Fibroblast of lung (primary cell): ENCODE data around the gene GAPVD1. TPM values are rescaled to one million over a fixed set of nuclear protein-coding genes. Genes with fewer than 3 reads are reported as not detected.

ENCODE experiments used
- DNase-seq, 2 donors: peaks; one replicate each; pipeline versions ENCODE4 v3.0.0 to v3.0.0-alpha.2; 2010; ENCODE audit warnings: low read depth in 2 of 2
- H2AFZ ChIP-seq: 2 replicates; pipeline ENCODE4 v1.5.1; 2012; ENCODE audit warnings: low read length, control low read depth, inconsistent platforms
- H3K27ac ChIP-seq: 2 replicates; pipeline ENCODE4 v1.5.1; 2011; ENCODE audit warnings: low read length, control low read depth; ENCODE audit not compliant: insufficient read depth
- H3K27me3 ChIP-seq: 2 replicates; pipeline ENCODE4 v1.5.1; 2011; ENCODE audit warnings: mild to moderate bottlenecking, low read length; ENCODE audit not compliant: control insufficient read depth, insufficient read depth
- H3K36me3 ChIP-seq: 2 replicates; pipeline ENCODE4 v1.5.1; 2011; ENCODE audit warnings: low read length; ENCODE audit not compliant: control insufficient read depth, insufficient read depth
- H3K4me1 ChIP-seq: 2 replicates; pipeline ENCODE4 v1.5.1; 2011; ENCODE audit warnings: low read length; ENCODE audit not compliant: control insufficient read depth, insufficient read depth; ENCODE audit errors: extremely low read depth
- H3K4me2 ChIP-seq: 2 replicates; pipeline ENCODE4 v1.5.1; 2011; ENCODE audit warnings: low read length, control low read depth; ENCODE audit not compliant: insufficient read depth; ENCODE audit errors: extremely low read depth
- H3K4me3 ChIP-seq, 4 experiments: fragments of 200-600 bp in 1 of 4; sonication (generic) in 1 of 4; replicated peaks in 1 of 4; 2 replicates each; pipeline ENCODE4 v1.5.1; 2011 to 2016; ENCODE audit warnings: low read length in 4 of 4, low read depth in 3 of 4, mild to moderate bottlenecking in 3 of 4, control low read depth in 2 of 4, inconsistent platforms in 1 of 4, mixed read lengths in 1 of 4; ENCODE audit not compliant: insufficient read depth in 1 of 4; ENCODE audit errors: control extremely low read depth in 1 of 4
- H3K79me2 ChIP-seq: 2 replicates; pipeline ENCODE4 v1.5.1; 2012; ENCODE audit warnings: mild to moderate bottlenecking, low read length, inconsistent platforms; ENCODE audit not compliant: control insufficient read depth, insufficient read depth
- H3K9ac ChIP-seq: 2 replicates; pipeline ENCODE4 v1.5.1; 2011; ENCODE audit warnings: mild to moderate bottlenecking, low read length, control low read depth; ENCODE audit not compliant: insufficient read depth
- H3K9me3 ChIP-seq: 2 replicates; pipeline ENCODE4 v1.5.1; 2012; ENCODE audit warnings: low read depth, low read length; ENCODE audit not compliant: control insufficient read depth, insufficient read depth
- H4K20me1 ChIP-seq: 2 replicates; pipeline ENCODE4 v1.5.1; 2011; ENCODE audit warnings: low read length; ENCODE audit not compliant: control insufficient read depth, insufficient read depth; ENCODE audit errors: extremely low read depth
- CTCF ChIP-seq, 2 donors: IDR thresholded peaks in 1 of 2; conservative IDR thresholded peaks in 1 of 2; 1 replicate in 1 of 2; 2 replicates in 1 of 2; pipeline ENCODE4 v1.5.1; 2011 to 2012; ENCODE audit warnings: low read length in 2 of 2, control low read depth in 1 of 2, inconsistent platforms in 1 of 2, low read depth in 1 of 2, mild to moderate bottlenecking in 1 of 2
- EZH2 ChIP-seq: IDR thresholded peaks from 2 replicates; pipeline ENCODE4 v1.5.1; 2012; ENCODE audit warnings: low read length, control low read depth, mild to moderate bottlenecking; ENCODE audit errors: missing control alignments
- polyA plus RNA-seq, 2 donors: library from polyadenylated mRNA; depleted of rRNA in 1 of 2; stranded (reverse) in 1 of 2; unstranded in 1 of 2; fragments of >200 nt; gene quantifications; 2 replicates each; pipeline ENCODE4 v1.2.1, GENCODE V29; 2011 to 2012; ENCODE audit warnings: missing spikeins in 1 of 2
- total RNA-seq: library from RNA; depleted of rRNA; stranded (reverse); fragments of >200 nt; gene quantifications from 2 replicates; pipeline ENCODE4 v1.2.1, GENCODE V29; 2014

Gene GAPVD1
- total and polyA plus RNA-seq, 2 donors (not counting 1 experiment from before 2014, with no cell fraction given), result 23.0 to 72.3 TPM

- peak within 1 kb of the TSS; percentile 15 for H2AFZ ChIP-seq
- H3K36me3 ChIP-seq, result peaks cover 22% of the 10 kb centered on the region
- peaks cover 14% of the 10 kb centered on the region for H4K20me1 ChIP-seq
- H3K9ac ChIP-seq, result peak within 1 kb of the TSS; percentile 99
- H3K4me1 ChIP-seq, result peaks cover 5% of the 10 kb centered on the region
- peak within 1 kb of the TSS; percentile 96 for H3K4me2 ChIP-seq
- DNase-seq, result peak; percentile 99 to 100
- no peaks in the 10 kb centered on the region for H3K27me3 ChIP-seq
- TF ChIP-seq CTCF (conservative IDR thresholded peaks at IDR 0.05 in 1 of 2, IDR thresholded peaks at IDR 0.05 in 1 of 2; ENCODE audit: low read depth in 1 of 2, low read length in 2 of 2) (peak in 1 of 2 donors; percentile 6), EZH2 (no peak)
- H3K4me3 ChIP-seq, result peak within 1 kb of the TSS; percentile 95 to 99 (median 98)
- H3K27ac ChIP-seq, result peak within 1 kb of the TSS; percentile 98
- no peaks in the 10 kb centered on the region for H3K9me3 ChIP-seq
- peaks cover 49% of the 10 kb centered on the region for H3K79me2 ChIP-seq
These were observed 20.4 kb upstream of the GAPVD1 start, which contains the start of gene HSPA5 for GRCh38 chr9:125241000-125241862. TSS of gene HSPA5 (minus strand) at chr9:125241343. CDS start at chr9:125241126, 217 bp downstream.

GRCh38 chr9:125241863-125242739 lies 19.5 kb upstream of the GAPVD1 start:
- H3K79me2 ChIP-seq, result peaks cover 40% of the 10 kb centered on the region
- H3K9ac ChIP-seq, result peak overlapping the region; percentile 78
- no peaks in the 10 kb centered on the region for H3K27me3 ChIP-seq
- H3K4me3 ChIP-seq, result peak overlapping the region; percentile 41 to 84 (median 68)
- peak overlapping the region; percentile 15 for H2AFZ ChIP-seq
- peaks cover 4% of the 10 kb centered on the region for H3K4me1 ChIP-seq
- TF ChIP-seq CTCF (conservative IDR thresholded peaks at IDR 0.05 in 1 of 2, IDR thresholded peaks at IDR 0.05 in 1 of 2; ENCODE audit: low read depth in 1 of 2, low read length in 2 of 2) (no peak), EZH2 (no peak)
- no peaks in the 10 kb centered on the region for H3K9me3 ChIP-seq
- no peak for DNase-seq
- peak overlapping the region; percentile 96 for H3K27ac ChIP-seq
- H4K20me1 ChIP-seq, result peaks cover 14% of the 10 kb centered on the region
- H3K4me2 ChIP-seq, result peak overlapping the region; percentile 89
- H3K36me3 ChIP-seq, result peaks cover 22% of the 10 kb centered on the region

GRCh38 chr9:125243792-125244260 lies 17.8 kb upstream of the GAPVD1 start:
- peaks cover 23% of the 10 kb centered on the region for H3K79me2 ChIP-seq
- peak overlapping the region; percentile 42 for H3K27ac ChIP-seq
- TF ChIP-seq EZH2, result no peak
- no peak for TF ChIP-seq CTCF (conservative IDR thresholded peaks at IDR 0.05 in 1 of 2, IDR thresholded peaks at IDR 0.05 in 1 of 2; ENCODE audit: low read depth in 1 of 2, low read length in 2 of 2)
- H4K20me1 ChIP-seq, result peaks cover 9% of the 10 kb centered on the region
- H3K27me3 ChIP-seq, result no peaks in the 10 kb centered on the region
- no peaks in the 10 kb centered on the region for H3K9me3 ChIP-seq
- H2AFZ ChIP-seq, result no peak overlapping the region
- no peak overlapping the region for H3K4me3 ChIP-seq
- no peak for DNase-seq
- no peak overlapping the region for H3K9ac ChIP-seq
- no peak overlapping the region for H3K4me2 ChIP-seq
- H3K36me3 ChIP-seq, result peaks cover 11% of the 10 kb centered on the region
- H3K4me1 ChIP-seq, result peaks cover 4% of the 10 kb centered on the region
